Neural progenitor cell (in vitro differentiated cells): ENCODE data around the gene MYOM1. TPM values are rescaled to one million over a fixed set of nuclear protein-coding genes. Genes with fewer than 3 reads are reported as not detected.

Source experiments
- DNase-seq: peaks from one replicate; pipeline ENCODE4 v3.0.0-alpha.2; 2016; ENCODE audit warnings: low spot score
- H2AFZ ChIP-seq: fragments of 200-600 bp; sonication (generic); replicated peaks from 2 replicates; pipeline ENCODE4 v1.6.1; 2016; ENCODE audit warnings: antibody characterized with exemption
- H3F3A ChIP-seq: fragments of 200-600 bp; sonication (generic); 2 replicates; pipeline ENCODE4 v1.6.1; 2016; ENCODE audit warnings: antibody characterized with exemption, low read depth
- H3K27ac ChIP-seq: fragments of 200-600 bp; sonication (generic); 2 replicates; pipeline ENCODE4 v1.5.1; 2016; ENCODE audit warnings: mild to moderate bottlenecking
- H3K27me3 ChIP-seq: fragments of 200-600 bp; sonication (generic); 2 replicates; pipeline ENCODE4 v1.6.1; 2016; ENCODE audit warnings: mild to moderate bottlenecking, moderate library complexity
- H3K36me3 ChIP-seq: fragments of 200-600 bp; sonication (generic); 2 replicates; pipeline ENCODE4 v1.5.1; 2016
- H3K4me1 ChIP-seq: fragments of 200-600 bp; sonication (generic); 2 replicates; pipeline ENCODE4 v1.6.1; 2016; ENCODE audit warnings: mixed run types
- H3K4me2 ChIP-seq: fragments of 200-600 bp; sonication (generic); 2 replicates; pipeline ENCODE4 v1.6.1; 2016
- H3K4me3 ChIP-seq: fragments of 200-600 bp; sonication (generic); 2 replicates; pipeline ENCODE4 v1.5.1; 2016
- H3K79me2 ChIP-seq: fragments of 200-600 bp; sonication (generic); 2 replicates; pipeline ENCODE4 v1.6.1; 2016; ENCODE audit warnings: low read depth
- H3K9ac ChIP-seq: fragments of 200-600 bp; sonication (generic); 2 replicates; pipeline ENCODE4 v1.6.1; 2016
- H3K9me3 ChIP-seq: fragments of 200-600 bp; sonication (generic); 2 replicates; pipeline ENCODE4 v1.5.1; 2016; ENCODE audit warnings: low read depth
- H4K20me1 ChIP-seq: fragments of 200-600 bp; sonication (generic); 2 replicates; pipeline ENCODE4 v1.6.1; 2016; ENCODE audit warnings: low read depth
- H3K27ac Mint-ChIP-seq: 3 replicates; pipeline ENCODE4 v1.8.0; 2021; ENCODE audit warnings: mixed read lengths
- H3K27me3 Mint-ChIP-seq: 2 replicates; pipeline ENCODE4 v1.8.0; 2022; ENCODE audit warnings: low read depth, mild to moderate bottlenecking, inconsistent platforms, moderate library complexity, mixed read lengths; ENCODE audit not compliant: insufficient read depth
- H3K36me3 Mint-ChIP-seq: 3 replicates; pipeline ENCODE4 v1.8.0; 2021; ENCODE audit warnings: mixed read lengths
- H3K4me1 Mint-ChIP-seq: 3 replicates; pipeline ENCODE4 v1.8.0; 2021; ENCODE audit warnings: mixed read lengths
- H3K4me3 Mint-ChIP-seq: 3 replicates; pipeline ENCODE4 v1.8.0; 2021; ENCODE audit warnings: mild to moderate bottlenecking, moderate library complexity, mixed read lengths
- H3K9me3 Mint-ChIP-seq: 3 replicates; pipeline ENCODE4 v1.8.0; 2020; ENCODE audit warnings: mixed read lengths
- CTCF ChIP-seq: fragments of 200-600 bp; sonication (generic); IDR thresholded peaks from 2 replicates; pipeline ENCODE4 v1.5.1; 2017; ENCODE audit warnings: antibody characterized with exemption, mild to moderate bottlenecking
- EZH2 ChIP-seq: fragments of 200-600 bp; sonication (generic); IDR thresholded peaks from 2 replicates; pipeline ENCODE4 v1.6.1; 2017; ENCODE audit warnings: antibody characterized with exemption, mild to moderate bottlenecking, moderate library complexity
- EZH2phosphoT487 ChIP-seq: fragments of 200-600 bp; sonication (generic); IDR thresholded peaks from 2 replicates; pipeline ENCODE4 v1.6.1; 2017; ENCODE audit warnings: antibody characterized with exemption
- total RNA-seq: library from RNA; depleted of rRNA; stranded (reverse); fragments of >200 nt; gene quantifications from 2 replicates; pipeline ENCODE4 v1.2.3, GENCODE V29; 2015; ENCODE audit warnings: low replicate concordance

MYOM1 gene
- total RNA-seq, 1 donor from 2014 or later: 0.45 TPM

DNA sequence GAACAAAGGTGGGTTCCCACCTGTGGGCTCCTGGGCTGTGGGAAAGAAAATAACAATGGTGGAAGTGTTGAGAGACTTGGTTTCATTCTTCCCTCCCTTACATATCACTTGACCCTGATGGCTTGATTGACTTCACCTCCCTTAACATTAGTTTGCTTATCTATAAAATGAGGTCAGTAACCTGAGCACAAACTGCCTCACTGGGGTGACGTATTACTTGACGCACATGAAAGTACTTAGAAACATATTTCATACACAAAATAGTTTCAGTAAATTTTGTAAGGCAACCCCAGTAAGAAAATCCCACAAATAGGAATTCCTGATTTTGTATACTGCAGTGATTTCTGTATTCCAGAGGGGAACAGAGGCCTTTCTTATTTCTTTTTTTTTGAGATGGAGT lies 177.4 kb downstream of the MYOM1 start:
- no peaks in the 10 kb centered on the region for H4K20me1 ChIP-seq
- H3K4me3 Mint-ChIP-seq: no peak overlapping the region
- no peak for DNase-seq
- H3K4me2 ChIP-seq: no peak overlapping the region
- H3K4me1 ChIP-seq: peaks cover 32% of the 10 kb centered on the region
- peaks cover 6% of the 10 kb centered on the region for H3K27me3 Mint-ChIP-seq
- H3K27me3 ChIP-seq: no peaks in the 10 kb centered on the region
- no peak overlapping the region for H2AFZ ChIP-seq
- no peaks in the 10 kb centered on the region for H3K36me3 ChIP-seq
- no peak overlapping the region for H3K27ac Mint-ChIP-seq
- peaks cover 3% of the 10 kb centered on the region for H3K9me3 Mint-ChIP-seq
- peaks cover 18% of the 10 kb centered on the region for H3F3A ChIP-seq
- H3K27ac ChIP-seq: no peak overlapping the region
- no peak overlapping the region for H3K9ac ChIP-seq
- no peaks in the 10 kb centered on the region for H3K79me2 ChIP-seq
- H3K36me3 Mint-ChIP-seq: no peaks in the 10 kb centered on the region
- H3K9me3 ChIP-seq: no peaks in the 10 kb centered on the region
- TF ChIP-seq CTCF (no peak), EZH2 (no peak)
- peaks cover 35% of the 10 kb centered on the region for H3K4me1 Mint-ChIP-seq
- H3K4me3 ChIP-seq: no peak overlapping the region

GRCh38 chr18:3041843-3042242 lies 177.9 kb downstream of the MYOM1 start:
- Histone ChIP-seq H3K36me3 (no peaks in the 10 kb centered on the region), H3K27me3 (no peaks in the 10 kb centered on the region), H3K9me3 (no peaks in the 10 kb centered on the region), H3K4me3 (no peak overlapping the region), H3F3A (peaks cover 18% of the 10 kb centered on the region), H3K4me2 (peak overlapping the region; percentile 32), H4K20me1 (no peaks in the 10 kb centered on the region), H3K27ac (peak overlapping the region; percentile 44), H3K79me2 (no peaks in the 10 kb centered on the region), H2AFZ (peak overlapping the region; percentile 35), H3K4me1 (peaks cover 32% of the 10 kb centered on the region), H3K9ac (no peak overlapping the region)
- no peaks in the 10 kb centered on the region for H3K36me3 Mint-ChIP-seq
- peaks cover 3% of the 10 kb centered on the region for H3K9me3 Mint-ChIP-seq
- H3K27me3 Mint-ChIP-seq: peaks cover 6% of the 10 kb centered on the region
- H3K27ac Mint-ChIP-seq: peak overlapping the region; percentile 26
- H3K4me1 Mint-ChIP-seq: peaks cover 34% of the 10 kb centered on the region
- H3K4me3 Mint-ChIP-seq: no peak overlapping the region
- no peak for TF ChIP-seq EZH2
- no peak for TF ChIP-seq EZH2phosphoT487
- TF ChIP-seq CTCF: no peak
- no peak for DNase-seq

- no peak overlapping the region for H3K27ac Mint-ChIP-seq
- H3K4me1 Mint-ChIP-seq: peaks cover 25% of the 10 kb centered on the region
- H3K79me2 ChIP-seq: no peaks in the 10 kb centered on the region
- no peak overlapping the region for H3K4me3 ChIP-seq
- H2AFZ ChIP-seq: no peak overlapping the region
- H3K4me2 ChIP-seq: peak overlapping the region; percentile 32
- H3K4me3 Mint-ChIP-seq: no peak overlapping the region
- no peak overlapping the region for H3K27ac ChIP-seq
- H3K27me3 Mint-ChIP-seq: peaks cover 6% of the 10 kb centered on the region
- H3K27me3 ChIP-seq: no peaks in the 10 kb centered on the region
- H3K36me3 ChIP-seq: no peaks in the 10 kb centered on the region
- H3F3A ChIP-seq: peaks cover 18% of the 10 kb centered on the region
- H3K9ac ChIP-seq: no peak overlapping the region
- no peak for DNase-seq
- TF ChIP-seq EZH2phosphoT487 (no peak), CTCF (no peak)
- H3K4me1 ChIP-seq: peaks cover 24% of the 10 kb centered on the region
- peaks cover 3% of the 10 kb centered on the region for H3K9me3 Mint-ChIP-seq
- no peaks in the 10 kb centered on the region for H3K36me3 Mint-ChIP-seq
- no peaks in the 10 kb centered on the region for H3K9me3 ChIP-seq
- H4K20me1 ChIP-seq: no peaks in the 10 kb centered on the region
Observed at GRCh38 chr18:3040881-3041280, 178.9 kb downstream of the MYOM1 start.

DNA sequence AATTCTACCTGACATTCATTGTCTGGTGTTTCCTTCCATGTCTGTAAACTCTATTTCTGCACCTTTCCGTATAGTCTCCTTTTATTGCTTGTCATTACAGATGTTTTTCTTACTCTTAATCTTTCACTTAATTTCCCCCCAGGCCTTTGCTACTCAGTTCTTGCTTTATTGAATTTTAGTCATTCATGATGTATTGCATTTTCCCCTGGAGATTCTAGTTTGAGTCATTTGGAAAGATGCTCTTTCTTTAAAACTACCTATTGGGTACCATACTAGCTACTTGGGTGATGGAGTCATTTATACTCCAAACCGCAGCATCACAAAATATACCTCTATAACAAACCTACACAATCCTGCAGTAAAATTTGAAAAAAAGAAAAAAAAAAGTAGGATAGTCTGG lies 179.6 kb downstream of the MYOM1 start:
- H3K27ac Mint-ChIP-seq: no peak overlapping the region
- no peaks in the 10 kb centered on the region for H3K36me3 Mint-ChIP-seq

More for the DNA sequence above, 179.6 kb downstream of the MYOM1 start:
- H3K79me2 ChIP-seq: no peaks in the 10 kb centered on the region
- no peaks in the 10 kb centered on the region for H3K9me3 ChIP-seq
- no peak overlapping the region for H3K4me3 ChIP-seq
- no peak for TF ChIP-seq EZH2phosphoT487
- TF ChIP-seq CTCF: no peak
- TF ChIP-seq EZH2: no peak
- Mint-ChIP-seq H3K4me3 (no peak overlapping the region), H3K9me3 (peaks cover 3% of the 10 kb centered on the region), H3K27me3 (peaks cover 6% of the 10 kb centered on the region), H3K4me1 (peaks cover 20% of the 10 kb centered on the region)
- H3K27me3 ChIP-seq: no peaks in the 10 kb centered on the region
- no peak overlapping the region for H3K4me2 ChIP-seq
- no peaks in the 10 kb centered on the region for H4K20me1 ChIP-seq
- no peak for DNase-seq
- no peak overlapping the region for H3K27ac ChIP-seq
- H3K4me1 ChIP-seq: peaks cover 20% of the 10 kb centered on the region
- H3K9ac ChIP-seq: no peak overlapping the region
- no peak overlapping the region for H2AFZ ChIP-seq
- H3F3A ChIP-seq: peaks cover 18% of the 10 kb centered on the region
- H3K36me3 ChIP-seq: no peaks in the 10 kb centered on the region
